OCI-LY1 (cell line): ENCODE measurements around the gene VPS72.
"Not testable (repeated sequence)": the region's sequence is repeated elsewhere in the genome, so short reads cannot be mapped to it uniquely, and the experiment has no call there.

ENCODE experiments used
- EZH2 ChIP-seq: fragments of 200-600 bp; sonication (generic), shearing (Covaris generic); IDR thresholded peaks from 2 replicates; pipeline ENCODE4 v1.8.0; 2017; ENCODE audit warnings: borderline replicate concordance, mixed run types, mild to moderate bottlenecking, antibody characterized with exemption, low read length, moderate library complexity, mixed read lengths
- TF ChIP-seq, protein P1 (sequence below): fragments of 200-600 bp; sonication (generic), shearing (Covaris generic); IDR thresholded peaks from 2 replicates; pipeline ENCODE4 v1.5.1; 2017; ENCODE audit warnings: mild to moderate bottlenecking, antibody characterized with exemption, low read length, moderate library complexity, mixed read lengths

DNA sequence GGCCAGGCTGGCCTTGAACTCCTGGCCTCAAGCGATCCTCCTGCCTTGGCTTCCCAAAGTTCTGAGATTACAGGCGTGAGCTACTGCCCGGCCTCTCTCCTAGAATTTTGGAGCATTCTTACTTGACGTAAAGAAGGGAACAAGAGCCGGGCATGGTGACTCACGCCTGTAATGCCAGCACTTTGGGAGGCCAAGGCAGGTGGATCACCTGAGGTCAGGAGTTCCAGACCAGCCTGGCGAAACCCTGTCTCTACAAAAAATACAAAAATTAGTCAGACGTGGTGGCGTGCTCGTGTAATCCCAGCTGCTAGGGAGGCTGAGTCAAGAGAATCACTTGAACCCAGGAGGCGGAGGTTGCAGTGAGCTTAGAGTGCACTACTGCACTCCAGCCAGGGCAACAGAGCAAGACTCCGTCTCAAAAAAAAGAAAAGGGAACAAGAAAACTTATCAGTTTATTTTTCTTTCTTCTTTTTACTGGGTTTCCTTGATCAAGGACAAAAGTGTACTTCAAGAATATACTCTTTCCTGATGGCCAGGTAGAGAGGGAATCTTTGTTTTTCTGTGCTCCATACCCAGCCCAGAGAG lies 15.5 kb upstream of the VPS72 start:
- TF ChIP-seq, protein P1, sequence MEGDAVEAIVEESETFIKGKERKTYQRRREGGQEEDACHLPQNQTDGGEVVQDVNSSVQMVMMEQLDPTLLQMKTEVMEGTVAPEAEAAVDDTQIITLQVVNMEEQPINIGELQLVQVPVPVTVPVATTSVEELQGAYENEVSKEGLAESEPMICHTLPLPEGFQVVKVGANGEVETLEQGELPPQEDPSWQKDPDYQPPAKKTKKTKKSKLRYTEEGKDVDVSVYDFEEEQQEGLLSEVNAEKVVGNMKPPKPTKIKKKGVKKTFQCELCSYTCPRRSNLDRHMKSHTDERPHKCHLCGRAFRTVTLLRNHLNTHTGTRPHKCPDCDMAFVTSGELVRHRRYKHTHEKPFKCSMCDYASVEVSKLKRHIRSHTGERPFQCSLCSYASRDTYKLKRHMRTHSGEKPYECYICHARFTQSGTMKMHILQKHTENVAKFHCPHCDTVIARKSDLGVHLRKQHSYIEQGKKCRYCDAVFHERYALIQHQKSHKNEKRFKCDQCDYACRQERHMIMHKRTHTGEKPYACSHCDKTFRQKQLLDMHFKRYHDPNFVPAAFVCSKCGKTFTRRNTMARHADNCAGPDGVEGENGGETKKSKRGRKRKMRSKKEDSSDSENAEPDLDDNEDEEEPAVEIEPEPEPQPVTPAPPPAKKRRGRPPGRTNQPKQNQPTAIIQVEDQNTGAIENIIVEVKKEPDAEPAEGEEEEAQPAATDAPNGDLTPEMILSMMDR: not testable (repeated sequence)
- not testable (repeated sequence) for TF ChIP-seq EZH2
